Fibroblast of villous mesenchyme (primary cell): ENCODE results near the gene XPOT. TPM values are rescaled to one million over a fixed set of nuclear protein-coding genes. Genes with fewer than 3 reads are reported as not detected.

ENCODE experiments used
- DNase-seq: peaks from one replicate; pipeline ENCODE4 v3.0.0-alpha.2; 2010; ENCODE audit warnings: low read depth
- H3K4me3 ChIP-seq: 2 replicates; pipeline ENCODE4 v1.5.1; 2011; ENCODE audit warnings: low read depth, mild to moderate bottlenecking, low read length
- CTCF ChIP-seq: IDR thresholded peaks from 2 replicates; pipeline ENCODE4 v1.5.1; 2012; ENCODE audit warnings: low read depth, mild to moderate bottlenecking, low read length; ENCODE audit not compliant: insufficient read depth
- total RNA-seq: library from RNA; depleted of rRNA; stranded (reverse); fragments of >200 nt; gene quantifications from 2 replicates; pipeline ENCODE4 v1.2.3, GENCODE V29; 2012

XPOT gene
- total RNA-seq, 1 donor, result 146 TPM

GRCh38 chr12:64452559-64453329 lies 48.6 kb downstream of the XPOT start:
- no peak for TF ChIP-seq CTCF
- DNase-seq, result peak; percentile 94
- peak overlapping the region; percentile 85 for H3K4me3 ChIP-seq

GRCh38 chr12:64455506-64455905 lies 51.3 kb downstream of the XPOT start:
- TF ChIP-seq CTCF, result no peak
- no peak overlapping the region for H3K4me3 ChIP-seq
- no peak for DNase-seq

- no peak for TF ChIP-seq CTCF
- H3K4me3 ChIP-seq, result no peak overlapping the region
- DNase-seq, result no peak
Observed at GRCh38 chr12:64456119-64456518, 51.9 kb downstream of the XPOT start.

- no peak overlapping the region for H3K4me3 ChIP-seq
- peak; percentile 41 for DNase-seq
- no peak for TF ChIP-seq CTCF
Observed at GRCh38 chr12:64457032-64457431, 52.8 kb downstream of the XPOT start.

- no peak for TF ChIP-seq CTCF
- DNase-seq, result no peak
- no peak overlapping the region for H3K4me3 ChIP-seq
Observed at GRCh38 chr12:64457466-64457865, 53.3 kb downstream of the XPOT start.

- no peak overlapping the region for H3K4me3 ChIP-seq
- no peak for TF ChIP-seq CTCF
- DNase-seq, result no peak
Observed at GRCh38 chr12:64457923-64458322, 53.7 kb downstream of the XPOT start.

GRCh38 chr12:64459394-64459891 lies 55.3 kb downstream of the XPOT start:
- TF ChIP-seq CTCF, result no peak
- peak; percentile 42 for DNase-seq
- peak overlapping the region; percentile 50 for H3K4me3 ChIP-seq
